Calu3 (cell line): ENCODE data around the gene DST. TPM values are rescaled to one million over a fixed set of nuclear protein-coding genes. Genes with fewer than 3 reads are reported as not detected.

Experiments
- BruUV-seq: library from RNA; stranded (reverse); fragments of 400-500 nt; replicated peaks from 2 replicates; lab custom pipeline; 2021; lab: Mats Ljungman, UMichigan
- CTCF ChIA-PET: fragments of 300-600 bp; sonication (Branson Sonifier 250); formaldehyde crosslinking; loops from one replicate; lab custom pipeline; 2022; ENCODE audit warnings: antibody characterized with exemption; lab: Charles Lee
- DNase-seq: peaks from one replicate; pipeline ENCODE4 v3.0.0; 2022
- H3K27ac Mint-ChIP-seq: one replicate; pipeline ENCODE4 v1.8.0; 2022; ENCODE audit warnings: mixed read lengths; ENCODE audit not compliant: unreplicated experiment
- H3K27me3 Mint-ChIP-seq: one replicate; pipeline ENCODE4 v1.8.0; 2022; ENCODE audit warnings: mixed read lengths; ENCODE audit not compliant: unreplicated experiment
- H3K36me3 Mint-ChIP-seq: one replicate; pipeline ENCODE4 v1.8.0; 2022; ENCODE audit warnings: mild to moderate bottlenecking, moderate library complexity, mixed read lengths; ENCODE audit not compliant: insufficient read depth, unreplicated experiment
- H3K4me1 Mint-ChIP-seq: one replicate; pipeline ENCODE4 v1.8.0; 2022; ENCODE audit warnings: mild to moderate bottlenecking, low read depth, mixed read lengths; ENCODE audit not compliant: unreplicated experiment
- H3K4me3 Mint-ChIP-seq: one replicate; pipeline ENCODE4 v1.8.0; 2022; ENCODE audit warnings: mild to moderate bottlenecking, low read depth, moderate library complexity, mixed read lengths; ENCODE audit not compliant: unreplicated experiment
- H3K9me3 Mint-ChIP-seq: one replicate; pipeline ENCODE4 v1.8.0; 2022; ENCODE audit warnings: low read depth, mixed read lengths; ENCODE audit not compliant: unreplicated experiment
- CTCF ChIP-seq: fragments of 200-600 bp; IDR thresholded peaks from one replicate; pipeline ENCODE4 v1.8.0; 2022; ENCODE audit warnings: antibody characterized with exemption; ENCODE audit not compliant: unreplicated experiment
- intact Hi-C: fragments of 100-400 bp; cut with micrococcal nuclease; formaldehyde crosslinking; loops from one replicate; pipeline ENCODE4 v1.10.0; 2022; ENCODE audit not compliant: unreplicated experiment
- total RNA-seq: library from RNA; stranded (reverse); gene quantifications from 2 replicates; pipeline ENCODE4 v1.2.3, GENCODE V29; 2022

The DST gene
- total RNA-seq, 1 experiment from 2014 or later = 212 TPM

DNA sequence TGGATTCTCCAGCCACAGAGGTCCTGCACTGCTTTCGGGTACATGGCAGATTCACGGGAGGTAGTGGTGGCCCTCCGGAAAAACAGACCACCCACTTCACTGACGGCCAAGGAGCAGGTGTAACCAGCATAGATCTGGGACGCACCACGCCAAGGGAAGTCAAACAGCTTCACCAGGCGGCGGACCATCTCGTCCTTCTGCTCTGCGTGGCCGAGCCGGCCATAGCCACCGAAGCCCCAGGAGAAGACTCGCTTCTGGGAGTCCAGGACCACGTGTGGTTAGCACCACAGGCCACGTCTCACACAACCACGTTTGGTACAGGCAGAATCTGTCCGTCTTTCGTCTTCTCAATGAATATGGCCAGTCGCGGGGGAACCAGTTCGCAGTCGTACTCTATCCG, 210.5 kb downstream of the DST start:
- DNase-seq = no peak
- Mint-ChIP-seq H3K4me3 (no peak overlapping the region), H3K27me3 (peaks cover 13% of the 10 kb centered on the region), H3K36me3 (no peaks in the 10 kb centered on the region), H3K27ac (no peak overlapping the region), H3K4me1 (peaks cover 12% of the 10 kb centered on the region), H3K9me3 (no peaks in the 10 kb centered on the region)
- TF ChIP-seq CTCF = no peak
- intact Hi-C loops = no loop called here
- CTCF ChIA-PET = no interaction called here
- BruUV-seq = no TSS peak

DNA sequence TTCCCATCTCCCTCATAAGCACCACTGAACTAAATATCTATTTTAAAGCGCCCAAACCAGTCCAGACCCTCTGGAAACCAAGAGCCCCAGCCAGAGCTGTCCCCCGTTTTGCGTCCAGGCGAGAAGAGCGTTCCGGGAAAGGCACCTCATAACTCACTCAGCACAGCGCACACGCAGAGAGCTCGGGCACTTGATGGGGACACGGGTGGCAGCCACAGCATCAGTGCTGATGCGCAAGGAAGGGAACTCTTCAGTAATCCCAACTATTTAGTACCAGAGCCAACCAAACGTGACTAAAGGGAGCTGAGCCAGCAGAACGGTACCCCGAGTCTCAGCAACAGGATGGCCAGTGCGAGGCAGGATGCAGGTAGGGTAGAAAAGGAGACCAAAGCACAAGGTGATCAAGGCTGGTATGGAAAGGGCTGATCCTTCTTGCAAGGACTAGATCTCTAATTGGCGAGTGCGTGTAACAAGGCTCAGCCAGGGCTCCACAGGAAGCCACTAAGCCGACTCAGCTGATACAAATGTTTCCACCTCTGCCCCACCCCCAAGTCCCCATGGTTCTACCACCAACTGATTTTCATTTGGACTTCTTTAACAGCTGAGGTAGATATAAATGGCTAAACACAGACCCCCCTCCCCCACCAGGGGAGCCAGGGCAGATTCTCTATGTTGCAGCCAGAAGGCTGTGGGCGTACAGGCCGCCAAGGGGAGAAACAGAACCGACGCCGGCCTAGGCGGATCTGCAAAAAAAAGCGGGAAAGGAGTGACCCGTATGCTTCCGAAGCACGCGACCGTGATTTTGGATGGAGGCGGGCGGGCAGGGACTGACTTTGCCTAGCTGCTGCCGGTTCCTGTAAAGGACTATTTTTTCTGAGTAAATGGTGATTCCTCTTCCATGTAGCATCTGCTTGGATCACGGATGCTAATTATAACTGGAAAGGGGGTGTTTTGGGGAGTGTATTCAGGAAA, 211.8 kb downstream of the DST start:
- CTCF ChIA-PET = no interaction called here
- no peak overlapping the region for H3K4me3 Mint-ChIP-seq

GRCh38 chr6:56424542-56425083, 218.1 kb downstream of the DST start:
- no peaks in the 10 kb centered on the region for H3K4me1 Mint-ChIP-seq
- H3K27me3 Mint-ChIP-seq = peaks cover 13% of the 10 kb centered on the region
- intact Hi-C loops = no loop called here
- H3K4me3 Mint-ChIP-seq = no peak overlapping the region
- BruUV-seq = no TSS peak
- CTCF ChIA-PET = no interaction called here
- no peak for TF ChIP-seq CTCF
- no peak overlapping the region for H3K27ac Mint-ChIP-seq
- no peaks in the 10 kb centered on the region for H3K36me3 Mint-ChIP-seq
- no peaks in the 10 kb centered on the region for H3K9me3 Mint-ChIP-seq
- no peak for DNase-seq

More for the DNA sequence above, 211.8 kb downstream of the DST start:
- peaks cover 5% of the 10 kb centered on the region for H3K4me1 Mint-ChIP-seq
- H3K27me3 Mint-ChIP-seq = peaks cover 13% of the 10 kb centered on the region
- no peaks in the 10 kb centered on the region for H3K36me3 Mint-ChIP-seq
- BruUV-seq = no TSS peak
- no peak for TF ChIP-seq CTCF
- DNase-seq = no peak
- H3K9me3 Mint-ChIP-seq = no peaks in the 10 kb centered on the region
- H3K27ac Mint-ChIP-seq = no peak overlapping the region
- intact Hi-C loops = no loop called here

- H3K9me3 Mint-ChIP-seq = no peaks in the 10 kb centered on the region
- CTCF ChIA-PET = no interaction called here
- peaks cover 13% of the 10 kb centered on the region for H3K27me3 Mint-ChIP-seq
- no peak for DNase-seq
- H3K4me1 Mint-ChIP-seq = no peaks in the 10 kb centered on the region
- H3K27ac Mint-ChIP-seq = no peak overlapping the region
- no TSS peak for BruUV-seq
- H3K36me3 Mint-ChIP-seq = no peaks in the 10 kb centered on the region
- no peak for TF ChIP-seq CTCF
- intact Hi-C loops = no loop called here
- no peak overlapping the region for H3K4me3 Mint-ChIP-seq
Measured at GRCh38 chr6:56424064-56424463, 218.6 kb downstream of the DST start.
